Measurements from ENCODE around the gene OLFML2B.

Gene OLFML2B

DNA sequence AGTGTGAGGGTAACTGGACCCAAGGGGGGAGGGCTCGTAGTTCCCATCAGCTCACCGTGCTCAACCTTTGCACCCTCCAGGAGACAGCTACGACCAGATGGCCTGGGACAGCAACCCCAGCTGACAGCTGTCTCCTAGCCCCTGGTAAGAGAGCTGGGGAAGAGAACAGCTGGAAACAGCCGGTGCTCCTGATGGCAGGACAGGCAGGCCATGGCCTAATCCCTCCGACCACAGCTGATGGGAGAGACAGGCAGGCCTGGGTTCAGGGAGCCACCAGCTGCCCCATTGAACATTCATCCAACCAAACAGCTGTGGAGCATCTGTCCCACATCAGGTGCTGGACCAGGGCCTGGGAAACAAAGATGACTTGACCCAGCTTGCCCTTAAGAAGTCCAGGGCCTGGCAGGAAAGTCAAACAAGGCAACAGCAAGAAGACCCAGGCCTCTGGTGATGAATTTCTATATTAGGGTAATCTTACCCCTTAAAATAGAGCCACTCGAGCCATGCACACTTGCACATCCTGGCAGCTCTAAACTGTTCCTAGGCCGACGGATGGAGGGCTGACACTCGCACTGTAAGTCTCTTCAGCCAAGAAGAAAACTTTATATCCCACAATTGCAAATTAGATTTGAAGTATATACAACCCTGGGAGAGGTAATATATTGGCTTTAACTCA lies 12.2 kb downstream of the OLFML2B start:
- ChIA-PET POLR2A (no interaction called here), CTCF (no interaction called here)
- no peaks in the 10 kb centered on the region for H3K9me3 ChIP-seq (ENCODE audit: control insufficient read depth, insufficient read depth, low read depth, low read length)
- no peak overlapping the region for H3K27ac ChIP-seq (ENCODE audit: extremely low read depth, low read depth, low read length)
- H3K36me3 ChIP-seq (ENCODE audit: control insufficient read depth in 2 of 2, insufficient read depth in 1 of 2, low read length in 2 of 2): no peaks in the 10 kb centered on the region
- H3K4me3 ChIP-seq (ENCODE audit: low read depth, low read length): no peak overlapping the region
- no peaks in the 10 kb centered on the region for H3K4me1 ChIP-seq (ENCODE audit: control insufficient read depth, insufficient read depth, low read length)
- no peak for TF ChIP-seq YY2 (tag by site-specific recombination; IDR thresholded peaks at IDR 0.05)
- TF ChIP-seq ZNF776 (tag by site-specific recombination; IDR thresholded peaks at IDR 0.05; ENCODE audit: borderline replicate concordance): no peak
- TF ChIP-seq ZNF555 (tag by site-specific recombination; conservative IDR thresholded peaks at IDR 0.05): no peak
- no peak for TF ChIP-seq ZSCAN16 (tag by site-specific recombination; IDR thresholded peaks at IDR 0.05)
- no peak for TF ChIP-seq PRDM1 (tag by site-specific recombination; IDR thresholded peaks at IDR 0.05)
- no peak for TF ChIP-seq ZSCAN23 (tag by site-specific recombination; IDR thresholded peaks at IDR 0.05)
- TF ChIP-seq RBAK (tag by site-specific recombination; IDR thresholded peaks at IDR 0.05): no peak
- TF ChIP-seq ZNF624 (tag by site-specific recombination; IDR thresholded peaks at IDR 0.05): no peak
- TF ChIP-seq ZNF677 (tag by site-specific recombination; IDR thresholded peaks at IDR 0.05): no peak
- TF ChIP-seq, protein P1, sequence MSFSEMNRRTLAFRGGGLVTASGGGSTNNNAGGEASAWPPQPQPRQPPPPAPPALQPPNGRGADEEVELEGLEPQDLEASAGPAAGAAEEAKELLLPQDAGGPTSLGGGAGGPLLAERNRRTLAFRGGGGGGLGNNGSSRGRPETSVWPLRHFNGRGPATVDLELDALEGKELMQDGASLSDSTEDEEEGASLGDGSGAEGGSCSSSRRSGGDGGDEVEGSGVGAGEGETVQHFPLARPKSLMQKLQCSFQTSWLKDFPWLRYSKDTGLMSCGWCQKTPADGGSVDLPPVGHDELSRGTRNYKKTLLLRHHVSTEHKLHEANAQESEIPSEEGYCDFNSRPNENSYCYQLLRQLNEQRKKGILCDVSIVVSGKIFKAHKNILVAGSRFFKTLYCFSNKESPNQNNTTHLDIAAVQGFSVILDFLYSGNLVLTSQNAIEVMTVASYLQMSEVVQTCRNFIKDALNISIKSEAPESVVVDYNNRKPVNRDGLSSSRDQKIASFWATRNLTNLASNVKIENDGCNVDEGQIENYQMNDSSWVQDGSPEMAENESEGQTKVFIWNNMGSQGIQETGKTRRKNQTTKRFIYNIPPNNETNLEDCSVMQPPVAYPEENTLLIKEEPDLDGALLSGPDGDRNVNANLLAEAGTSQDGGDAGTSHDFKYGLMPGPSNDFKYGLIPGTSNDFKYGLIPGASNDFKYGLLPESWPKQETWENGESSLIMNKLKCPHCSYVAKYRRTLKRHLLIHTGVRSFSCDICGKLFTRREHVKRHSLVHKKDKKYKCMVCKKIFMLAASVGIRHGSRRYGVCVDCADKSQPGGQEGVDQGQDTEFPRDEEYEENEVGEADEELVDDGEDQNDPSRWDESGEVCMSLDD (tag by site-specific recombination; IDR thresholded peaks at IDR 0.05): no peak
- no peak for TF ChIP-seq ZNF785 (tag by site-specific recombination; IDR thresholded peaks at IDR 0.05)
- TF ChIP-seq PRDM4 (tag by site-specific recombination; IDR thresholded peaks at IDR 0.05): no peak
- TF ChIP-seq, protein P2, sequence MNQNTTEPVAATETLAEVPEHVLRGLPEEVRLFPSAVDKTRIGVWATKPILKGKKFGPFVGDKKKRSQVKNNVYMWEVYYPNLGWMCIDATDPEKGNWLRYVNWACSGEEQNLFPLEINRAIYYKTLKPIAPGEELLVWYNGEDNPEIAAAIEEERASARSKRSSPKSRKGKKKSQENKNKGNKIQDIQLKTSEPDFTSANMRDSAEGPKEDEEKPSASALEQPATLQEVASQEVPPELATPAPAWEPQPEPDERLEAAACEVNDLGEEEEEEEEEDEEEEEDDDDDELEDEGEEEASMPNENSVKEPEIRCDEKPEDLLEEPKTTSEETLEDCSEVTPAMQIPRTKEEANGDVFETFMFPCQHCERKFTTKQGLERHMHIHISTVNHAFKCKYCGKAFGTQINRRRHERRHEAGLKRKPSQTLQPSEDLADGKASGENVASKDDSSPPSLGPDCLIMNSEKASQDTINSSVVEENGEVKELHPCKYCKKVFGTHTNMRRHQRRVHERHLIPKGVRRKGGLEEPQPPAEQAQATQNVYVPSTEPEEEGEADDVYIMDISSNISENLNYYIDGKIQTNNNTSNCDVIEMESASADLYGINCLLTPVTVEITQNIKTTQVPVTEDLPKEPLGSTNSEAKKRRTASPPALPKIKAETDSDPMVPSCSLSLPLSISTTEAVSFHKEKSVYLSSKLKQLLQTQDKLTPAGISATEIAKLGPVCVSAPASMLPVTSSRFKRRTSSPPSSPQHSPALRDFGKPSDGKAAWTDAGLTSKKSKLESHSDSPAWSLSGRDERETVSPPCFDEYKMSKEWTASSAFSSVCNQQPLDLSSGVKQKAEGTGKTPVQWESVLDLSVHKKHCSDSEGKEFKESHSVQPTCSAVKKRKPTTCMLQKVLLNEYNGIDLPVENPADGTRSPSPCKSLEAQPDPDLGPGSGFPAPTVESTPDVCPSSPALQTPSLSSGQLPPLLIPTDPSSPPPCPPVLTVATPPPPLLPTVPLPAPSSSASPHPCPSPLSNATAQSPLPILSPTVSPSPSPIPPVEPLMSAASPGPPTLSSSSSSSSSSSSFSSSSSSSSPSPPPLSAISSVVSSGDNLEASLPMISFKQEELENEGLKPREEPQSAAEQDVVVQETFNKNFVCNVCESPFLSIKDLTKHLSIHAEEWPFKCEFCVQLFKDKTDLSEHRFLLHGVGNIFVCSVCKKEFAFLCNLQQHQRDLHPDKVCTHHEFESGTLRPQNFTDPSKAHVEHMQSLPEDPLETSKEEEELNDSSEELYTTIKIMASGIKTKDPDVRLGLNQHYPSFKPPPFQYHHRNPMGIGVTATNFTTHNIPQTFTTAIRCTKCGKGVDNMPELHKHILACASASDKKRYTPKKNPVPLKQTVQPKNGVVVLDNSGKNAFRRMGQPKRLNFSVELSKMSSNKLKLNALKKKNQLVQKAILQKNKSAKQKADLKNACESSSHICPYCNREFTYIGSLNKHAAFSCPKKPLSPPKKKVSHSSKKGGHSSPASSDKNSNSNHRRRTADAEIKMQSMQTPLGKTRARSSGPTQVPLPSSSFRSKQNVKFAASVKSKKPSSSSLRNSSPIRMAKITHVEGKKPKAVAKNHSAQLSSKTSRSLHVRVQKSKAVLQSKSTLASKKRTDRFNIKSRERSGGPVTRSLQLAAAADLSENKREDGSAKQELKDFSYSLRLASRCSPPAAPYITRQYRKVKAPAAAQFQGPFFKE (tag by site-specific recombination; IDR thresholded peaks at IDR 0.05; ENCODE audit: borderline replicate concordance): no peak
- TF ChIP-seq ZNF221 (tag by site-specific recombination; IDR thresholded peaks at IDR 0.05; ENCODE audit: borderline replicate concordance): no peak
- TF ChIP-seq ZNF138 (tag by site-specific recombination; IDR thresholded peaks at IDR 0.05; ENCODE audit: borderline replicate concordance): no peak

Data from HEK293 (cell line).